HT1080 (cell line): ENCODE measurements around the gene PDGFA. TPM values are rescaled to one million over a fixed set of nuclear protein-coding genes. Genes with fewer than 3 reads are reported as not detected.
A peak's percentile ranks its signal among the peaks of the same experiment; 100 is the strongest.

Experiments
- DNase-seq: peaks from one replicate; pipeline ENCODE4 v3.0.0-alpha.2; 2015; ENCODE audit warnings: low read depth
- polyA plus RNA-seq, 2 experiments: library from polyadenylated mRNA; depleted of rRNA; stranded (reverse); fragments of >200 nt; gene quantifications; 2 replicates each; pipeline ENCODE4 v1.2.3, GENCODE V29; 2015
- total RNA-seq: library from RNA; depleted of rRNA; stranded (reverse); fragments of >200 nt; shearing (Covaris generic); gene quantifications from 2 replicates; pipeline ENCODE4 v1.2.3, GENCODE V29; 2014; rRNA removed

The PDGFA gene
- 21.6 and 23.1 TPM in 2 replicates for total RNA-seq
- polyA plus RNA-seq (2015; cell fraction: cytosol; rRNA removed): 16.9 and 17.0 TPM in 2 replicates
- 12.7 and 15.5 TPM in 2 replicates for polyA plus RNA-seq (2015; cell fraction: nucleus; rRNA removed)

DNA sequence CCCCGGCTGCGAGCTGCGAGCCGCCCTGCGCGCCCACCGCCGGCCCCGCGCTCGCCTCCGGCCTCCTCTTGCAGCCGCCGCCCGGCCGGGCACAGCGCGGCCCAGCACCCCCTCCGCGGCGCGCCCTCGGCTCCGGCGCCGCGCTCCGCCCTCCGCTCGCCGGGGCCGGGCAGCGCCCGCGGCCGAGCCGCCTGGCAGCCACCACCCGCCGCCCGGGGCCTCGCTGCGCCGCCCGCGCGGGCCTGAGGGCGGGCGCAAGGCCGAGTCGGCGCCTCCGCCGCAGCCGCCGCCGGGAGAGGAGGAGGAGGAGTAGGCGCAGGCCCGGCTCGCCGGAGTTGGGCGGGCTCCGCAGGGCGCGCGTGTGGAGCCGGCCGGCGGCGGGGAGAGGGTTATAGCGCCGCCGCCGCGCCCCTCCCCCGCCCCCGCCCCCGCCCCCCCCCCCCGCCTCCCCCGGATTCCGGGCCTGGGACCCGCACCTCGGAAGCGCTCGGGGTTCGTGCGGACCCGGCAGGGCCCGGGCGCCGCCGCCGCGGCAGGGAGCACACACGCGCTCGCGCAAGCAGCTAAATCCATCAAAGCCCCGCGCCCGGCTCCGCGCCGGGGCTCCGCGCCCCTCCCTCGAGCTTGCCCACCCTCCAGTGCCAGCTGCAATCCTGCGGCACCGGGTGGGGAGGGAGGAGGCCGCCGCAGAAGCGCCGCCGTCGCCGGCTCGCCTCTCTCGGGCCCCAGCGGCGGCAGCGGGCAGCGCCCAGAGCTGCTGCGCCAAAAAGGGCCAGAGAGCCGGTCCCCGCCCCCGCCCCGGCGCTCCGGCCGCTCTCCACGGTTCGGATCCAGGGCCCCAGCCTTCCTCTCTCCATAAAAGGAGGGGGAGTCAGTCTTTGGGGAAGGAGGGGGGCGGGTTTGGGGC, at the start of gene PDGFA:
PDGFA (minus strand) TSS at position 363 of the 907 bp plus-strand sequence. CDS start 845 bp downstream, outside the sequence.
- peak; percentile 64 for DNase-seq

DNA sequence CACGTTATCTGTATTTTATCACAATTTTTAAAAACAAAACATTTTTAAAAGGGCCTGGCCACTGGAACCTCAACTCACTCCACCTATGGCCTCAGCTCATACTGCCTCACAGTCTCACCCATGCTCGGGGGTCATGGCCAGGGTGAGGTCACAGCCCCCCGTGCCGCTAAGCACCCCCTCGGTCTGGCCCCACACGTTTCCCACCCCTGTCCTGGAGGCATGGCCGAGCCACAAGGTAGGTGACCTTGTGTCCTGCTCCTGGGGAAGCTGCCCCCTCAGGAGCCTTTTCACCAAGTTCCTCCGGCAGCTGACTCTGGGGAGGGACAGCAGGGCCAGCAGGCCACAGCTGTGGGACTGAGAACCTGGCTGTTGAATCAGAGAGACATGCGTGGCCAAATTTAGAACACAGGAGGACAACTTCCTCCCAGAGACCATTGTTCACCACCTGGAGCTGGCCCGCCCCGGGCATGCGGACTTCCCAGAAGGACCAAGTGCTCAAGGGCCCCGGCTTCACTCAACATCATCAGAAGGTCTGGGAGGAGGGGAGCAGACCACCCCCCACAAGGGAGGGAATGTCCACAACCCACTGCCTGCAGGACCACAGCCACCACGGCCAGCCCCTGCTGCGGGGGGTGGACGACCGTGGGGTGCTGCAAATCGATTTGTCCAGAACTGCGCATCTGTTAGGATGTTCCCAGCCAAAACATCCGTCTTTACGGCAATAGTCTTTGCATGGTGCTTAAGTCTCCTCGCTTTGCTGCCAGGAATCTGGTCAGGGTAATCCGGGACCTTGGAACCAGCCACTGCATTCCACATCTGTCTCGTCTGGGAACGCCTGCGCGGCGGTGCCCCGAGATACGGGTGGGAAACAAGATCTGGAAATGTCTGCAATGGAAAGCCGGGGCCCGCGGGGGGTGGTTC, 48.6 kb upstream of the PDGFA start:
- DNase-seq: no peak

DNA sequence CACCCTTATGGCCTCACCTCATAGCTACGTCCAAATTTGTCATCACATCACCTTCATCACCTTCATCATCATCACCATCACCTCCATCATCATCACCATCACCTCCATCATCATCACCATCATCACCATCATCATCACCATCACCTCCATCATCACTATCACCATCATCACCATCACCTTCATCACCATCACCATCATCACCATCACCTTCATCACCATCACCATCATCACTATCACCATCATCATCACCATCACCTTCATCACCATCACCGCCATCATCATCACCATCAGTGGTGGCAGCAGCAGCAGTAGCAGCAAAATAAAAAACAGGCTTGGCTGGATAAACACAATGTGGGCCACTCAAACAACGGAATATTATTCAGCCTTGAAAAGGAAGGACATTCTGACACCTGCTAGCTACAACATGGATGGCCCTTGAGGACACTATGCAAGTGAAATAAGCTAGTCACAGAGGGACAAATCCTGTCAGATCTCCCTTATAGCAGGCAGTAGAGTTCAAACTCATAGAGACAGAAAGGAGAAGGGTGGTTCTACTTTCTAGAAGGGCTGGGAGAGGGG, 47.7 kb upstream of the PDGFA start:
- no peak for DNase-seq

DNA sequence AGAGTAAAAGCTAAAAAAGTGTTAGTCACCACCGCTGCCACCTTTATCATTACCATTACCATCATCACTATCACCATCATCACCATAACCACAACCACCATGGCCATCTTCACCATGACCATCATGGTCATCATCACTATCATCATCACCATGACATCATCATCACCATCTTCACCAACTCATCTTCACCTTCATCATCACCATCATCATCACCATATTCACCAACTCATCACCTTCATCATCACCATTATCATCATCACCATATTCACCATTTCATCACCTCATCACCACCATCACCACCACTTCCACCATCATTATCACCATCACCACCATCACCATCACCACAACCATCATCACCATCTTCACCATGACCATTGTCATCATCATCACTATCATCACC, 46.5 kb upstream of the PDGFA start:
- no peak for DNase-seq

DNA sequence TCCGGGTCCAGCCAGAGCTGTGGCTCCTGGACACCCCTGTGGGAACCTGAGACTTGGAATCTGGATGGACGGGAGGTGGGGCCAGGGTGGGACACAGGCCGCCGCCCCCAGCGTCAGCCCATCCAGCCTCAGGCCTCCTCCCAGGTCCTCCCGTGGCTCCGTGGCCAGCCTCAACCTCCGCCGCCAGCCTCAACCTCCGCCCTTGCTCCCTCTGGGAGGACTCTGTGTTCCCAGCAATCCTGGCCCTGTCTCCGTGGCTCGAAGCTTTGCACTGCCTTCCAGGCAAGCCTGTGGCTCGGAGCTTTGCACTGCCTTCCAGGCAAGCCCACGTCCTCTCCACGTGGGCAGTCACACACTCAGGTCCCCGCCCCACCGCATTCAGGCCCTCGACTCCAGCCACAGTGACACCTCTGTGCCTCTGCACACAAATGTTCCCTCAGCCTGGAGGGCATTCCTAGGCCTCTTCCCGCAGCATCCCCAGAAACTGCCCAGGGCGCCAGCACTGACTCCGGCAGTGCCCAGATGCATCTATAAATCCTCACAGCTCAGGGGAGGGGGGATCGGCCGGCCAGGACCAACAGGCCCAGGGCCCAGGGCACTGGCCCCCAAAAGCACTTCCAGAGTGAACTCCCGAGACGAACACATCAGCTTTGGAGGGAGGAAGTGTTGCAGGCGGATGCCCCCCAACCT, 44.7 kb upstream of the PDGFA start:
- no peak for DNase-seq

DNA sequence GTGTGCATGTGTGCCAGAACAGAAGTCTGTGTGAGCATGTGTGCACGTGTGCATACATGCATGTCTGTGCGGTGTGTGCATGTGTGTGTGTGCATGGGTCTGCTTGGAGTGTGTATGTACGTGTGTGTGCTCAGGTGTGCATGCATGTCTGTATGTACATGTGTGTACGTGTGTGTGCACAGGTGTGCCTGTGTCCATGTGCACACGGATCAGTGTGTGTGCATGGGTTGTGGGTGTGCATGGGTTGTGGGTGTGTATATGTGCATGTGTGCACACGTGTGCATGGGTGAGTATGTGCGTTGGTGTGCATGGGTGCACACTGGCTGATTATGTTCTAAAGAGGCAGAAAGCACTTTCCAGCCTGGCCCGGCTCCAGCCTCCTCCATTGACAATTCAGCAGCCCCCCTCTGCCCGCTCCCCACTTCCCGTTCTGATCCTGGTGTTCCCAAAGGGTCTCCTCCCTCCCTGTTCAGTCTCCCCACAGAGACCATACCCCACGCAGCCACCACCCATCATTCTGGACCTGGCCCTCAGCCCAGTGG, 44.1 kb upstream of the PDGFA start:
- DNase-seq: no peak

DNA sequence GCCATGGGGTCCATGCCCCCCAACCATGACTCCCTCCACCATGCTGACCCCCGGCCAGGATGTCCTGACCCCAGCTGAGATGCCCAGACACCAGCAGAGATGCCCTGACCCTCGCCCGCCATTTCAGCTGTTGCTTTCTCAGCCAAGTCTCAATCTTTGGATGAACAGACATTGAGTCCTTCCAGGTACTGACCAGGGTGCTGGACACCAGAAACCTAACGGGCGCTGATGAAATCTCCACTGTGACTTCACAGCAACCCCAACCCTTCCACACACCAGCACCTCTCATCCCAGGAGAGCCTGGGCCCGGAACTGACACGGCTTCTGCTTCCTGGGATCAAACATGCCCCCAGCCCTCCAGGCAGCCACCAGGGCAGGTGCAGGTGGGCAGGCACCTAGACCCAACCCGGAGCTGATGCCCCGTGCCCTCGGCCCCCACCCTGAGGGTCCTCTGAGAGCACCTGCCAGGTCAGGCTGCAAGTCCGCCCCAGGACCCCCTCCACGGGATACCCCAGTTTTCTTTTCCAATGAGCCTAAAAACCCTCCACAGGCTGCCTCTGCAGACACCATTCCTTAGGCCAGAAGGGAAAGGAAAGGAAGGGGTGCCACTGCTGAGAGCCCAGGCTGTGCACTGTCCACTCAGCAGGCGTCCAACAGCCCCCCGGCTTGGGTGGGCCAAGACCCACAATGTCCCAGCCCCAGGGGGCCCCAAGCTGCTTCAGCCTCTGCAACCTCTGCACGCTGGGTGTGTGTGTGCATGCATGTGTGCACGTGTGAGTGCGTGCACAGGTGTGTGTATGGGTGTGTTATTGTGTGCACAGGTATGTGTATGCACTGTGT, 43.4 kb upstream of the PDGFA start:
- DNase-seq: no peak

DNA sequence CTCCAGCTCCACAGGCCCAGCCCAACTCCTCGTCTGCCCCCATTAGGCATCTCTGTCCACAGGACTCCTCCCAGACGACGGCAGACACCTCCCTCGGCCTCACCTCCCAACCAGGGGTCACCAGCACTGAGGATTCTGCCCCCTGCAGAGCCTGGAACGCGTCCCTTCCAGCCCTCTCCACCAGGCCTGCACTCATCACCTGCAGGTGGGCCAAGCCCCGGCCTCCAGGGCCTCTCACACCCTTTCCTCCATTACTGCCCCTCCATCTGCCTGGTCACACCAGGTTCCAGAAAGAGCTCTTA, 42.7 kb upstream of the PDGFA start:
- DNase-seq: no peak

DNA sequence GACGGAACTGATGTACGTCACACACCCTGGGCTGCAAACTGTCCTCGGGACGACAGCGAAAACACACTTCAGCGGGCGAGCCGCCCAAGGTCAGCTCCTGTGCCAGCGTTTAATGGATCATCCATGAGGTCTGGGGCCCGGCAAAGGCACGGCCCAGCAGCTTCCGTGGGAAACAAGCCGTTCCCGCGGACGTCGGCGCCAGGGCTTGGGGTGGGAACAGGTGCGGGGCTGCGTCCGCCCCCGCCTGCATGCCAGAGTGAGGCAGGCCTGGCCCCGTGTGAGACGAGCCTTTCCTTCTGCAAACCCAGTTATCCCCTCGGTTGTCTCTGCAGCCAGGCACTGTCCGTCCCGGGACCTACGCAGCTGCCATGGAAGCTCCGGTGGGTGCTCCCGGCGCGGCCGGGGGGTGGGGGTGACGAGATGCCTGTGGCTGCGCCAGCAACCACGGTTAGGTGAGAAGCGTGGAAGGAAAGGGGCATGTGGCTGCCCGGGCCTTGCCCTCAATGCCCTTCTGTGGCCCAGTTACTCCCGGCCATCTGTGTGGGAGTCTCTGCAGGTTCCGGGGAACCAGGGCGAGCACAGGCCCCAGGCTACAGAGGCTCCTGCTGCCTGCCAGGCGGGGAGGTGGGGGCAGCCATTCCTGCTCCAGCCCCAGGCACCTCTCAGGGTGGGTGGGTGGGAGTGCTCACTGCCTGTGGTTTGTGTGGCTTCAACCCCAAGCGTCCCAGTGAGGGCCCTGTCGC, 42.2 kb upstream of the PDGFA start:
- no peak for DNase-seq

DNA sequence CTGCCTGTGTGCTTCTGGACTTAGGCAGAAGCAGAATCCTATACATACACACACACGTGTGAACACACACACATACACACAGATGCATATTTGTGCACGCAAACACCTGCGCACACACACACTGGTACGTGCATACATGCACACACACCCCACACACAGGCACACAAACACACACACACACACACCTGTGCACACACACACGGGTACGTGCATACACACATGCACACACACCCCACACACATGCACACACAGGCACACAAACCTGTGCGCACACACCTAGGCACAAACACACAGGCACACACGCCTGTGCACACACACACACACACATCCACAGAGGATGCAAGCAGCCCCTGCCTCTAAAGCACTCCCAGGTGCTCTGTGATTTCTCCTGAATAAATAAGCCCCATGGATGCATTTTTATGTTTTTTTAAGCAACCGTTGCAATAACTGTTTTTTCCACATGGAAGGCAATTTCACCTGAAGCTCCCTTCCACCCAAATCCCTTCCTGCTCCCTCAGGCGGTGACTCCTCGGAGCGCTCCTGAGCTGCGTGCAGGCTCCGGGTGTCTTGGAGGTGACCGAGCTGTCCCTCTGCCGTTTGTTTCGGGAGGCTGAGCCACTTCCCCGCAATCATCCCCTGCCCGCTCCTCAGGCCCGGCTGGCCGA, 41.5 kb upstream of the PDGFA start:
- DNase-seq: no peak

DNA sequence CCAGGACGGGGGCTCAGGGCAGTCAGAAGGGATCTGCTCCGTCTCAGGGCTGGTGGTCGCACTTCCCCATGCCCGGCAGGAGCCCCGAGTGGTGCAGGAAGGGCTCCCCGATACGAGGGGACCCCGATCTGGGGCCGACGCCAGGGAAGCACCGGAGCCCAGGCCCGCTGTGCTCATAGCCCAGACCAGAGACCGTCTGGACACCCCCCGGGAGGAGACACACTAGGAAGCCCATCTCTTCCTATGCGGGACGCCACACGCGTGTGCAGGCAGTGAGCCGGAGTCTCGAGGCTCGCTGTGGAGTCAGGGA, 39.7 kb upstream of the PDGFA start:
- DNase-seq: no peak

DNA sequence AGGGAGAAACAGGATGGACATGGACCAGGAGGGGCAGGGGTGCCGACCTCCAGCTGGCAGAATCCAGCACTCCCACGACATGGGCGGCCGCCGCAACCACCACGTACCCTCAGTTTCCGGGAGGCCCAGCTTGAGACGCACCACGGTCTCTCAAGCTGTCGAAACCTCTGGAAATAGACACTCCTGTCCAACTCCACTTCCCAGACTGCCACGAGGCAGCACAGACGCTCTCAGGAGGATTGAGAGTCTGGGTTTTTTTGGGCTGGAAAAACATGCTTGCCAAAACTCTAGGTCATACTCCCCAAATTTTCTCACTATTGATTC, 37.9 kb upstream of the PDGFA start:
- no peak for DNase-seq

DNA sequence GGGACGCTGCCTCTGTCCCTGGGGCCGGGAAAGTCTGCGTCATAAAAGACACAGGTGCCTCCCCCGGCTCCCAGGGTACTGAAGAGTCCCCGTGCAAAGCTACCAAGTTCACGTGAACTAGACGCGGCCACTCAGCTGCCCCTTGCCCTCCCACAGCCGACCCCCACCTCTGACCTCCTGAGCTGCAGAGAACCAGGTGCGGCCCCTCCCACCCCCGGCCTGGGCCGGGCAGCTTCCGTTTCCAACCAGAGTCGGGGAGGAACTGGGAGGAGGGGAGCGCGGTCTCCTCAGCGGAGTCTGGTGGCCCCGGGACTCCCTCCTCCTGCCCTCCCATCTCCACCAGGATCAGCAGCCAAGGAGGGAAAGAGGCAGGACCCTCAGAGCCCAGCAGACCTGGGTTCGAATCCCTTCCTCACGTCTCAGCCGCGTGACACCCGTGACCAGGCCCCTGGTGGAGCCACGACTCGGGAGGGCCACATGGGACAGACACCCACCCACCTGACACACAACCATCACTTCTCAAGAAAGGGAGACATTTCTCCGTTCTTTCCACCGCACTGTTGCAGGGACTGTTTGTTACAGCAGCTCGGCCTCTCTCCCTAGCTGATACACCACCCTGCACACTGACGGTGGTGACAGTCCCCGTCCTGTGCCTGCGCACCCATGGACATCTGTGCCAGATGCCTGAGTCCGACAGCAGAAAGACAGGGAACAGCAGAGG, 37.4 kb upstream of the PDGFA start:
- no peak for DNase-seq

DNA sequence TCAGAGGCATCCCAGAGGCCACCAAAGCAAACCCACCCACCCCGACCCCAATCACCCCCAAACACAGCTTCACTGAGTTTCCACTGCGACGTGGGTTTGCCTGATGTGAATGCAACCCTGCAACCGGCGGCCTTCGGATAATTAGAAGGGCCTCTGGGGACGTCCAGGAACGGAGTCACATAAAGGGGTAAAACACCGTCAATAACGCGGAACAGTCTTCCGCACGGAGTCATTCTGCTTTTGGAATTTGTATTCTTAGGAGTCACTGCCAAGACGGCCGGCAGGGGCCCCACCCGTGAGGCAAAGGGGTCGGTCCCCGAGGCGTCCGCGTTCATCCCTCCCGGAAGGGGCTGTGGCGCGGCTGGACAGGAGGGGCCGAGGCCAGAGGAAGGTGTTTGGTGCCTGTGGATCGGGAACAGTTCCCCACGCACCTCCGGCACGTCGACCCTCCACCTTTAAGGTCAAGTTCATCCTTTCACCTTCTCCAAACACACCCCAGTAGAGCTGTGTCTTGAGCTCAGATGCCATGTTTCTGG, 36.7 kb upstream of the PDGFA start:
- DNase-seq: no peak

DNA sequence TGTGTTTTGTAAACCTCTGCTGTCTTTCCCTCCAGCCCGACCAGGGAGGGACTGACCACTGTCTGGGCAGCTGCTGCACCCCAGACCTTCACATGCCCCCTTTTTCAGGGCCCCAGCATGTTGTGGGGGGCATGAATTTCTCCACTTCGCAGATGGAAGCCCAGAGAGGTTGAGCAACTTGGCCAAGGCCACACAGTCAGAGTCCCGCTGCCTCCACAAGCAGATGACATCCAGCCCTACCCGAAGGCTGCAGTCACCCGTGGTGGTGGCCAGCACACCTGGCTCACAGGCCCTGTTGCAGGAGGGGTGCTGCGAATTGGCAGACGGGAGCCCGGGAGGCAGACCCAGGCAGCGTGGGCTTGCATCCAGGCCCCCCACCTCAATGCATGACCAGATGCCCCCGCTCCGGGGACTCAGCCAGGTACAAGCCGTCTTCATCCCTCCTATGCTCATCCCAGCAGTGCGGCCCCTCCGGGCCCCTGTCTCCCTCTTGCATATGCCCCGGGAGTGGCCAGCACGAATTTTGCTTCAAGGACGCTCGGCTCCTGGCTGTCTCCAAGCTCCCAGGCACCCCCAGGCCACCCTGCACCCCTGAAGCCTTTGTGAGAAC, 36.0 kb upstream of the PDGFA start:
- no peak for DNase-seq

DNA sequence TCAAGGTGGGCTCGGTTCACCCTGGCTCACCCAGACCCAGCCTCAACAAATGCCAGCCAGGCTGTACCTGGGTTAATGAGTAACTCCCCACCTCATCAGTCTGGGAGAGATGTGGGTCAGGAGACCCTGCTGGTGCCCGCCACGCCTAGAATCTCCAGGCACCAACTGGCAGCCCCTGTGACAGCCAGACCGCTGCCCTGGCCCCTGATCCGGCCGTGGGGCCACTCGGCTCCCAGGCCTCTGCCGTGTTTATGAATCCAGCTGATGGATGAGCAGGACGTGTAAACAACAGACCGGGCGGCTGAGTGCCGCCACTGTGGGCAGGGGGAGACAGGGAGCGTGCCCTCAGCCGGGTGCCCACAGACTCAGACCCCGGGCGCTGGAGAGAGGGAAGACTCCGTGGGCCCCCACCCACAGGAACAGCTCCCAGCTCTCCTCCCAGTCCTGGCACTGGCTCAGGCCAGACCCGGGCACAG, 34.0 kb upstream of the PDGFA start:
- DNase-seq: no peak

DNA sequence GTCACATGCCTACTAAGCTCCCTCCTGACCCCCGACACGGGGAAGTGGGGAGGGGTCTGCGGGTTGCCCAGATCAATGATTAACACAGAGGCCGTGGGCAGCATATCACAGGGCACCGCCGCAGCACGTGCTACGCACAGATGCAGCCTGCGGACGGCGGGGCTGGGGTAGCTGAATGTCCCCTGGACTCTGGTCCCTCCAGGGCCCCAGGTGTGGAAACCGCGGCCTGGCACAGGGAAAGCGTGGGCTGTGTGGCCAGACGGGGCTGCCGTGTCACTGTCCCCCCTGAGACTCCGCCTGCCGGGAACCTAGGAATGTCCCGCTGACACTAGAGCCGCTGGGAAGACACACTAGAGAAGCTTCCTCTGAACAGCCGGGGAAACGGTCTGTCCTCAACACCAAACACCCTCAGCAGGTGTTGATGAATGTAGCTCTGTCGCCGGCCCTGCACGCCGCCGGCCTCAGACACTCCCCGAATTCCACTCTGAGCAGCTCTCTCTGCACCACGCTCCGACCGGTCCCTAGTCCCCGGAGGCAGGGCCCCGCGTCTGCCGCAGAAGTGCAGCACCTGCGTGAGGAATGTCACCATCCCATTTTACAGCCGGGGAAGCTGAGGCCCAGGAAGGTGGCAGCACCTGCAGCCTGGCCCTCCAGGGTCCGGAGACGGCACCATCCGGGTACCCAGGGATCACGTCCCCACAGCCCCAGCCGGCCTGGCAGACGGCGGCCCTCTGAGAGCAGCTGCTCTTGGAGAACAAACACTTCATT, 33.4 kb upstream of the PDGFA start:
- DNase-seq: no peak
